Measurements from ENCODE around the gene ACOT13.
"Not testable (repeated sequence)": the region's sequence is repeated elsewhere in the genome, so short reads cannot be mapped to it uniquely, and the experiment has no call there.

Gene ACOT13

DNA sequence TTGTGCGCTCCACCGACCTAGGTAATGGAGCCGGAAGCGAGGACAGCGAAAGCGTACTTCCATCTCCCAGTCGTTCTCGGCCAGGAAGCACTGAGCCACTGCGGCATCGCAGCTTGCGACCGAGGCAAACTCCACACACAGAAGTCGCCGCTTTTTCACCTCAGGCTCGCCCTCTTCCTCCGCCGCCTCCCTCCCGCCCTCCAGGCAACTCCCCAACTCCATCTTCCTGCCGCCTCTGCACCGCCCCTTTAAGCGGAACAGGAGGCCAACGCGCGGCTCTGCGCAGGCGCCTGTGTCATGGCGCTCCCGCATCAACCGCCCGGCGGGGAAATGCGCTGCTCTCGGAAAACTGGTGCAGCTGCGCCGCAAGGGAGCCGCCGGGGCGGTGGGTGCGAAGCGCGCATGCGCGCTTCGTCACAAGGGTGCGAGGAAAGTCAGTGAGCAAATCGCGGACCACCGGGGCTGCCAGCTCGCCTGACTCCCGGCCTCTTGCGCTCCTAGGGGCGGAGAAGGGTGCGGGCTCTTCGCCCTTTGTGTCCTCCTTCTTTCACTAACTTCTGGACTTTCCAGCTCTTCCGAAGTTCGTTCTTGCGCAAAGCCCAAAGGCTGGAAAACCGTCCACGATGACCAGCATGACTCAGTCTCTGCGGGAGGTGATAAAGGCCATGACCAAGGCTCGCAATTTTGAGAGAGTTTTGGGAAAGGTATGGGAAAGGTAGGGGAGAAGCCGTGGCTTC lies at the start of gene ACOT13, which contains the start of gene TDP2:
Gene ACOT13 (plus strand): TSS at position 437 of the 737 bp plus-strand sequence. CDS start 187 bp downstream, at position 624.
Gene TDP2 (minus strand): TSS at position 259 of the 737 bp plus-strand sequence. CDS start 37 bp downstream, at position 222.
- DNase-seq (ENCODE audit: low read depth in 2 of 2), result peak; percentile 92

DNA sequence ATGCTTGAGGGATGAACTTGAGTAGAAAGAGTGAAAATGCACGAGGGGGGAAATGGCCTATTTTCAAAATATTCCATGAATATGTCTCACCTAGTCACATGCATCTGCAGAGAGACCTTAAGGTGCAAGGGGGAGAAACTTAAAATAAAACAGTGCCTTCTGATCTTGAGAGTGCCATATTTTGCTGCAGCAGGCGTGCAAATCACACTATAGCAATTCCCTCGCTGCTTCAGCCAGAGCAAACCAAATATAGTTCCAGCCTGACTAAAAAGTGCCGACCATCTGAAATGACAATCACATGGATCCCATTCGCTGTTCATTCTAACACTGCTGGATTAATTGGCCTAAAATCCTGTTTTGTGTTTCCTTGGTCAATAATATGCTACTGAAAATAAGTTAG lies 47.2 kb upstream of the ACOT13 start:
- DNase-seq (ENCODE audit: low read depth in 2 of 2), result no peak

DNA sequence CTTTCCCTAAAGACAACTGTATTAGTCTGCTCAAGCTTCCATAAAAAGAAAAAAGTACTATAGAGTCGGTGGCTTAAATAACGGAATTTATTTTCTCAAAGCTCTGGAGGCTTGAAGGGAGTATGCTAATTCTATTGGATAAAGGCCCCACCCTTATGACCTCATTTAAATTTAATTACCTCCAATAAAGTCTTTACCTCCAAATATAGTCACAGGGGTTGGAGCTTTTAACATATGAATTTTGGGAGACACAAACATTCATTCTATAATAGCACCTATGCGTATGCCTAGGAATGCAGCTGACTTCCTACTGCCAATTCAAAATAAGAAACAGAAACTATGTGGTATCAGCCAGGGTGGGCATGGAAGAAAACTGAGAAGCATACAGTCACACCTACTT lies 46.2 kb upstream of the ACOT13 start:
- no peak for DNase-seq (ENCODE audit: low read depth in 2 of 2)

DNA sequence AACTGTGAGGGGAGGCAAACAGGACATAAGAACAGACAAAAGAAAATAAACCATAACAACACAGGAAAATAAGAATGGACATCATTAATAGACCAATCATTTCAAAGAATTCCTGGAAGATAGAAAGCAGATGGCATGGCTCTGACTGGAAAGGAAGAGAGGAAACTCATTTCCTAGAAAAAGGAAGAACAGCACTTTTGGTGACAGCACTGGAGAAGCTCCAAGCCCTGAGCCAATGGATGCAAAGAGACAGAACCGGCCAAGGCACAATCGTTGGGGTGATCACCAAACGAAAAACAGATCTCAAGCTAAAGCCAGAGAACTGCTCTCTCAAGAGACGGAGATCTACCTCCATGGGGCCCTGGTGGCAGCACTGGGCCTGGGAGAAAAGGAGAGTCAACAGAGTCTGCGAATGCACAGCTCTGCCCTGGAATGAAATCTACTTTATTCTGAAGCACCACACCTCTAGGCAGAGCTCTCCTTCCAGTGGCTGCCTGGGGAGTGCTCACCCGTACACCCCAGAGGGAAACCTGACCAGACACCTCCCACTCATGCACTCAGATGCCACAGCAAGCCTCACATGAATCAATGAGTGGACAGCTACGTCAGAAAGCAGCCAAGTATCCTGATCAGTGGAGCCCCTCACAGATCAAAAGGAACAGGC lies 45.1 kb upstream of the ACOT13 start:
- DNase-seq (ENCODE audit: low read depth in 2 of 2), result no peak

DNA sequence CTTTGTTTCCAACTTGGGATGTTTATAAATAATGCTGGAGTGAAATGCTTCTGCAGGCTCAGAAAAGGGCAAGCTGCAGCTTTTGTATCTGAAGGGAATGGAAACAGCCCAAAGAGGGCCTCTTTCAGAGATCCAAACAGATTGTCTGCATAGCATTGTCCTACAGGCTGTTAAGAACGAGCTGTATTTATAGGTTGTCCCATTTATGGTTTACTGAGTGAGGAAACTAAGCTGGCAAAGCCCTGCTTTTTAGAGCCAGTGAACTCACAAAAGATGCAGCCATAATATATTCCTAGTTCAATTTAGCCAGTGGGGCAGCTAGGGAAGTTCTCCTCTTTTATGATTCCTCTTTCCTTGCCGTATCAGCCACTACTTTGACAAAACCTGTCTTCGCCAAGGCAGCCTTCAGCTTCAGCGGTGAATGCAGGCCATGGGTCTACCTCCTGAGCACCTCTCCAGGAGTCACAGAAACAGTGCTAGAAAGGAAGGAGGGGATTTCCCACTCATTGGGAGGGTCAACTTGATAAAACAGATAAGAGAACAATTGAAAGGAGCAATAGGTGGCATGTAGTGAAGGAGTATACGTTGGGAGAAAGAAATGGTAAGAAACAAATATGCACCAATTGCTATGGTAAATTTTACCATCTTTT lies 35.9 kb upstream of the ACOT13 start:
- no peak for DNase-seq (ENCODE audit: low read depth in 2 of 2)

DNA sequence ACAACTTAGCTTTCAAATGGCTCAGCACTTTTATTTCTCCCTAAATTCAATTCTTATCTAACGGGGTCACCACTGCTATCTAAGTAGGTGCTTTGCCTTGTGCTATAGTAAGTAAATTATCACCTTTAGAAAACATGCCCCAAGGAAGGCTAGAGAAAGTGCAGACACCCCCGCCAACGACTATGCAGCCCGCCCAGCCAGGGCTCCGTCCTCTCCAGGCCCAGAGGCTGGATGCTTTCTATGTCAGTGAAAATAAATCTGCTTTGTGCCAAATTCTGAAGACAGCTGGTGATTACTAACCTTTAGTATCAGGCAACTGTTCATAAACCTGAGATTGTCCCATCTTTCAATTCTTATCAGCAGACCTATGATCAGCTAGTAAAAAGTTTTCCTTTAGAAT lies 35.2 kb upstream of the ACOT13 start:
- DNase-seq (ENCODE audit: low read depth in 2 of 2), result no peak

DNA sequence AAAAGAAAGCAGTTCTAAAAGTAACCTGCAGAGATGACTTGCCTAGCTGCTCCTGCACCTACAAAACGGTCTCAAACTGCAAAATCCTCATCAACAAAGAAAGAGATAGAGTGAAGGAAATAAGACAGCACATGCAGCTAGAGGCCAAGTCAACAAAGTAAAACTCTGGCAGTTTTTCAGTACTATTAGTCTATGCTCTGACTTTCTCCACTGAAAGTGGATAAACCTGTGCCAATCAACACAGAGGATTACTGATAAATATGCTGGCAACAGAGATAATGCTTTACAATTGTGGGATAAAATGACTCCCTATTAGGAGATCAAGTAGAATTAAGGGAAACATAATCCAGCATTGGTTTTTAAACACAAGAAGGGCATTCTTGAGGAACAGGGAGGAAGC lies 34.3 kb upstream of the ACOT13 start:
- no peak for DNase-seq (ENCODE audit: low read depth in 2 of 2)

DNA sequence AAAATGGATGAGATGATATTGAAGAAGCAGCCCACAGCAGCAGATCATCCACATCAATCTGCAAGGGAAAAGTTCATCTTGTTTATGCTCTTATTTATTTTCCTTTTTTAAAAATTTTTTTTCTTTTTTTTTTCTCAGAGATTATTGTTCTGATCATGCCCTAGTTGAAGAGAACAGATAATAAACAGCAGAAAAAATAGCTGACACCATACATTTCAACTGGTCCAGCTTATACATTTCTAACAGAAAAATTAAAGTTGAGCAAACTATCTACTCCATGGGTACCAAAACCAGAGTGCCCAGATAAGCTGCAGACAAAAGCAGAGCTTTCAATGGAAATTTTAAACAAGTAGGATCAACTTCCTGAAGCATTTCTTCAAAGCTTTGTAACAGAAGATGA lies 30.2 kb upstream of the ACOT13 start:
- DNase-seq (ENCODE audit: low read depth in 2 of 2), result no peak

DNA sequence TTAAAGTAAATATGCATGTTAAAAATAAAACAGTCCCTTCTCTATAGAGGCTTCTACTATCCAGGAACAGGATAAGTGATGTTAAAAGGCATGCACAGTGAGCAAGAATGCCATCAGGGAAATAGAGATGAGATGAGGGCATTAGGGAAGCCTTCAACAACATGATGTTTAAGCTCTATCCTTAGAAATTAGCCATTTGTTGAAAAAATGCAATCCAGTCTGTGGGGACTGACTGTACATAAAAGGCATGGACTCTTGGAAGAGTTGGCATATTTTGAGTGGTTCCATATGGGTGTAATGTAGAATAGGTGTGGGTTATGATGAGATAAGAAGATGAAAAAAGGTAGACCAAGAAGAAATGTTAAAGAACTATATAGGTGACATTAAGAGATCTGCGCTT lies 26.7 kb upstream of the ACOT13 start:
- DNase-seq (ENCODE audit: low read depth in 2 of 2), result no peak

DNA sequence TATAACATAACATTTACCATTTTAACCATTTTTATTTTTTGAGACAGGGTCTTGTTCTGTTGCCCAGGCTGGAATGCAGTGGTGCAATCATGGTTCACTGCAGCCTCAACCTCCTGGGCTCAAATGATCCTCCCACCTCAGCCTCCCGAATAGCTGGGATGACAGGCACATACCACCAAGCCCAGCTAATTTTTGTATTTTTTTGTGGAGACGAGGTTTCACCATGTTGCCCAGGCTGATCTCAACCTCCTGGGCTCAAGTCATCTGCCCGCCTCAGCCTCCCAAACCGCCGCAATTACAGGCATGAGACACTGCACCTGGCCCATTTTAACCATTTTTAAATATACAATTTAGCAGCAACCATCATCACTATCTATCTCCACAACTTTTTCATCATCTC lies 26.2 kb upstream of the ACOT13 start:
- not testable (repeated sequence) for DNase-seq (ENCODE audit: low read depth in 2 of 2)

DNA sequence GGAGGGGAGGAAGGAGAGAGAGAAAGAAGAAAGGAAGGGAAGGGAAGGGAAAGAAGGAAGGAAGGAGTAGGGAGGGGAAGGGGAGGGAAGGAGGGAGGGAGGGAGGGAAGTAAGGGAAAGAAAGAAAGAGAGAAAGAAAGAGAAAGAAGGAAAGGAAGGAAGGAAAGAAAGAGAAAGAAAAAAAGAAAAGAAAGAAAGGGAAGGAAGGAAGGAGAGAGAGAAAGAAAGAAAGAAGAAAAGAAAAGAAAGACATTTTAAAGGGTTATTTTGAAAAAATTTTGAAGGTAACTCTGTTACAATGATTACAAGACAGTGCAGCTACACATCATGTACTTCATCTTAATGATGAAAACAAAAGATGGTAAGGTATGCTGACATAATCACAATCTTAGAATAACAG lies 24.8 kb upstream of the ACOT13 start:
- DNase-seq (ENCODE audit: low read depth in 2 of 2), result no peak

DNA sequence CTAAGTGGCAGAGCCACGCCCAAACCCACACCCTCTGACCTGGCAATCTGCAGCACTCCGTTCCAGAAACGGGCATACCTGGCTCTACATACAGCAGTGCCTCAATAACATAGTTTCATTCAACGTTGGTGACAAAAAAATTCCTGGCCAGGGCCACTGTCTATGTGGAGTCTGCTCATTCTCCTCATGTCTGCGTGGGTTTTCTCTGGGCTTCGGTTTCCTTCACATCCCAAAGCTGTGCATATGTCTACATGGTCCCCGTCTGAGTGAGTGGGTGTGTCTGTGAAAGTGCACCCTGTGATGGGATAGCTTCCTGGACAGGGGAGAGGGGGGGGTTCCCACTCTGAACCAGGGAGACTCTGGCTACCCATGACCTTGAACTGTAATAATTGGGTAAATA lies 23.0 kb upstream of the ACOT13 start:
- DNase-seq (ENCODE audit: low read depth in 2 of 2), result no peak

DNA sequence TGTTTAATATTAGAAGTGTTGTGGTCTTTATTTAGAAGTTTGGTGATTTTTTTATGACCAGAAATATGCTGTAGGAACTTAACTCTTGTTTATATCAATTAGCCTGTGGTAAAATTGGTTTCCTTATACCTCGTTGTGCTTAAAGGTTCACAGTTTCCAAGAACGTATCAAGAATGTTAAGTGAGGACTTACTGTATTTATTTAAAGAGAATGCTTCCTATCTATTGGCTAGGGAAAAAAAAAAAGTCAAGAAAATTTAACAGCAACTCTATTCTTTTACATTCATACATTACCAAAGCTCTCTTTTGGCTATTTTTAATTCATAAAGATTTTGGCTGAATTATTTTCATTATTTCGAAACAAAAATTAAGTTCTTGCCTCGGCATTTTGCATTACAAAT lies 22.5 kb upstream of the ACOT13 start:
- no peak for DNase-seq (ENCODE audit: low read depth in 2 of 2)

DNA sequence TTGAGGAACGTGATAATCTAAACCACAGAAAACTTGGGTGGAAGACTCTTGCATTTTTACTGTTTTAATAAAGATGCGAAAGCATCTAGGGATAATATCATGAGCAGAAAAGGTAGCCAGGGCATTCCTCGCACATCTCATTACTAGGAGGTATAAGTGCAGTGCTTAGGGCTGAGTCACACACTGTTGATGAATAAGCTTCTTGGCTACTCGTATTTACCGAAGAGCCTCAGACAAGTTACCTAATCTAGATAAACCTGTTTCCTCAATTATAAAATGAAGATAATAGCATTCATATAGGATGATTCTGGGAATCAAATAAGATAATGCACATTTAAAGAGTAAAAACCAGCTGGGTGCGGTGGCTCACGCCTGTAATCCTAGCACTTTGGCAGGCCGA lies 20.1 kb upstream of the ACOT13 start:
- no peak for DNase-seq (ENCODE audit: low read depth in 2 of 2)

DNA sequence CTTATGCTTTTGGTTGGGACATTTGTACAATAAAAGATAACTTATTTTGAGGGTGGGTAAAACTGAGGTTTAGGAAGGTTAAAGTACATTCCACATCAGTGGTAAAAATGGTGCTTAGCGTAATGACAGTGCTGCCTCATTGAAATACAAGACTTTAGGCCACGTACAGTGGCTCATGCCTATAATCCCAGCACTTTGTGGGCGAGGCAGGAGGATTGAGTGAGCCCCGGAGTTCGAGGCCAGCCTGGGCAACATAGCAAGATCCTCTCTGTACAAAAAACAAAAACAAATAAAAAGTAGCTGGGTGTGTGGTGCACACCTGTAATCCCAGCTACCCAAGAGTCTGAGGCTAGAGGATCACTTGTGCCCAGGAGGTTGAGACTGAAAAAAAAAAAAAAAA lies 18.6 kb upstream of the ACOT13 start:
- no peak for DNase-seq (ENCODE audit: low read depth in 2 of 2)

DNA sequence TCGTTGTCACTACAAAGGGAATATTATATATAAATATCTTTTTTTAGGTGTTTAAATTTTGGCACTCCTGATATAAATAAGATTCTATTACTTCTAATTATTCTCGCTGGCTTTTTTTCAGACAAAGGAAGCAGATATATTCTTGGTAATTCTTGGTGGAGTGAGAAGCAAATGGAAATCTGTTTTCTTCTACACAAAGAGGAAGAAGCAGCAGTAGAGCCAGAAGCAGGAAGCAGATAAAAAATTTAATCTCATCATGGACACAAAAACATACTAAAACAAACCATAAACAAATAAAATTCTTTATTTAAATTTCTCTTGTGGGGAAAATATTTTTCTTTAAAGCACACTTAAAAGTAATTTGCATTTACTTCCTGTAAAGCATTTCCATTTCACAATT lies 17.2 kb upstream of the ACOT13 start:
- DNase-seq (ENCODE audit: low read depth in 2 of 2), result no peak

DNA sequence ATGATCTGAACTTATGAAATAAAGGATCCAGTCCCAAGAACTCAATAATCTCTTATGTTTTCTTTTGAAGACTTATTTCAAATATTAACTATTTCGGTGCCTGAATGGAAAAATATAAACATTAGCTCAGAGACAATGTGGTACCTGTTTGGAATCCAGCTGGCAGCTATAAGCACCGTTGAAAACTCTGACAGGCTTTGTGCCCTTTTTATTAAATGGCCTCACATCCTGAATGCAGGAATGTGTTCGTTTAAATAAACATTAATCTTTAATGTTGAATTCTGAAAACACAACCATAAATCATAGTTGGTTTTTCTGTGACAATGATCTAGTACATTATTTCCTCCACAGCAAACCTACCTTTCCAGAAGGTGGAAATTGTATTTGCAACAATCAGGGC lies 16.5 kb upstream of the ACOT13 start:
- no peak for DNase-seq (ENCODE audit: low read depth in 2 of 2)

DNA sequence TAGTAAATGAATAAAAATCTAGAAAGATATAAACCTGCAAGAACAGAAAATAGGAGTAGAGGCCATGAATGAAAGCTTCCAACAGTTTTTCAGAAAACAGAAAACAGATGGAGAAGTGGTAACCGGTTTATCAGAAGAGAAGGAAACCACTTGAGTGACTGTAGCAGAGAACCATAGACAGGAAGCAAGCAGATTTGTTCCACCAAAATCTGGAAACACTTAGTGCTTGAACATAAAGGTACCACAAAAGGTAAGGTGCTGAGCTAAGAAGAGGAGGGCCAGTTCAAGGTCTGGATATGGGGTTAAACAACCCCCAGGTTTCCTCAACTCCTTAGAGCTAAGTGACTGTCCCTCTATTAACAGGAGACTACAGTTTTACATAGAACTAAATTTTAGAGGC lies 11.7 kb upstream of the ACOT13 start:
- DNase-seq (ENCODE audit: low read depth in 2 of 2), result no peak

DNA sequence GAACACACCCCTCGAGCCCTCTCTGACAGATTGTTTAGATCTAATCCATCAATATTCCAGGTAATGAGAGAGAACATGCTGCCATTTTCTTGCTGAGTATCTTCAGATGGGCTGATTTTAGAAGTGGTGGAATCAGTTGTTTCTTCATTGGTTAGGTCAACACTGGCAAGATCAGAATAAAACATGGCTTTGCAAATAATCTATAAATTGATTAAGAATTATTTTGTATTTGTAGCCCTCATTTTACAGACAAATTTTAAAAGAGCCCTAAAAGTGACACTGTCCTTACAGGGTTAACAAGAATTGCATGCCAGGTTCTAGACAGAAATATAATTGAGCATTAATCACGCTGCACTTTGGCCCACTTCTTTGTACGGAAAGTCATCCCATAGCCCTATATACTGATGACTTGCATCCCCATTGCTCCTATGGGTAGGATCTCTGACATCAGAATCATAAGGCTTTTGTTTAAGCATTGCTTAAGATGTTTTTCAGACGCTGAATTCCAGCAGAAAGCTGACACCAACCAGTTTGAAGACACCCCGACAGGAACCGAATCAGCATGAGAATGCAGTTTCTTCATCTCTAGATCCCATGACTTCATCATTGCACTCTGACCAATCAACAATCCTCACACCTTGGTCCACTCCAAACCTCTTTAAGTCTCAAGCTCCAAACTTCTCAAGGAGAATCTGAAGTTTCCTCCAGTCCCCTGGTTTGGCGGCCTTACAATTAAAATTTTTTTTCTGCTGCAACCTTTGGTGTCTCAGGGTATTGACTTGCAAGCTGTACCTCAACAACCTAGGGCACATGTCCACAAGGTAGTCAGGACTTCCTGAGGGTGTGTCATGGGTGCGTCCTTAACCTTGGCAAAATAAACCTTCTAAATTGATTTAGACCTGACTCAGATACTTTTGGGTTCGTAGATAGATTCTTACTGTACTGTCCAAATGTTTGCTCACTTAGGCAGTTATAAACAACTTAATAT lies 8.0 kb upstream of the ACOT13 start:
- DNase-seq (ENCODE audit: low read depth in 2 of 2), result no peak

DNA sequence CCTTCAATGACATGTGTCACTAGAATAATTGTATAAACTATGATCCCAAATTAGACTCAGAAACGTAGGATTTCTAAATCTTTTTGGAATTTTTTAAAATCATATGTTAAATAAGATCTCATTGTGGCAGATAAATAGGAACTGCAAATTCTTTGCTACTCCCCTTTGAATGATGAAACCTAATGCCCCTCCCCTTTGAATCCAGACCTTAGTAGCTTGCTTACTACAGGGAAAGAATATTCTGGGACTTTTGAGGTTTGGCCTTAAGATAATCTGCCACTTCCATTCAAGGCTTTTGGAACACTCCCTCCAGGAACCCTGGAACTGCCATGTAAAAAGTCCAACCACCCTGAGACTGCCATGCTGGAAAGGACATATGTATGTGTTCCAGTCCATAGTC lies 7.3 kb upstream of the ACOT13 start:
- DNase-seq (ENCODE audit: low read depth in 2 of 2), result no peak

DNA sequence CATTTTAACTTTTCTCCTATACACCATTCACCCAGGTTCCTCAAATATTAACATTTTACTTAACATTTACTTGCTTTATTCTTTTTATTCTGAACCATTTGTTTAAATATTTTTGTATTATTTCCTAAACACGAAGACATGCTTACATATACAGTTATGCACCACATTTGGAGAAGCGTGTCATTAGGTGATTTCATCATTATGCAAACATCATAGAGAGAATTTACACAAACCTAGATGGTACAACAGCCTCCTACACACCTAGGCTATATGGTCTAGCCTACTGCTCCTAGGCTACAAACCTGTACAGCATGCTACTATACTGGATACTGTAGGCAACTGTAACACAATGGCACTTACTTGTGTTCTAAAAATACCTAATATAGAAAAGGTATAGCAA lies 6.8 kb upstream of the ACOT13 start:
- DNase-seq (ENCODE audit: low read depth in 2 of 2), result no peak

DNA sequence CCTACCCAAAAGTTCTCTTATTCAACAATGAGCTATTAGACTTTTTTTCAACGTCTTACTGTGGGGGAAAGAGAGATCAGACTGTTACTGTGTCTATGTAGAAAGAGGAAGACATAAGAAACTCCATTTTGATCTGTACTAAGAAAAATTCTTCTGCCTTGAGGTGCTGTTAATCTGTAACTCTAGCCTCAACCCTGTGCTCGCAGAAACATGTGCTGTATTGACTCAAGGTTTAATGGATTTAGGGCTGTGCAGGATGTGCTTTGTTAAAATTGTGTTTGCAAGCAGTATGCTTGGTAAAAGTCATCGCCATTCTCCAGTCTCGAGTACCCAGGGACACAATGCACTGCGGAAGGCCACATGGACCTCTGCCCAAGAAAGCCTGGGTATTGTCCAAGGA lies 5.1 kb upstream of the ACOT13 start:
- not testable (repeated sequence) for DNase-seq (ENCODE audit: low read depth in 2 of 2)

Data from stimulated activated CD4-positive, alpha-beta T cell treated with anti-CD3 and anti-CD28 coated beads, Interleukin-15, amount 100 ng/mL, for 48 hours (primary cell).